Head of caudate nucleus (tissue), 42 donors: ENCODE data around the gene SLC25A26.

Experiments used
- DNase-seq, 42 donors: peaks; one replicate each; pipeline versions ENCODE4 v3.0.0 to v3.0.0-alpha.2; 2020 to 2021; ENCODE audit warnings: mixed read lengths in 7 of 42
- intact Hi-C: fragments of 100-400 bp; cut with DNase I; formaldehyde crosslinking; loops from one replicate; pipeline ENCODE4 v1.15.0; 2022

Gene SLC25A26

GRCh38 chr3:66400411-66401156 is 179.8 kb downstream of the SLC25A26 start:
- intact Hi-C loops: no loop called here
- peak in 6 of 42 donors; percentile 16 to 50 (median 37) for DNase-seq

- intact Hi-C loops: no loop called here
- DNase-seq: peak in 5 of 42 donors; percentile 10 to 63 (median 23)
Measured at GRCh38 chr3:66401157-66401550, 180.4 kb downstream of the SLC25A26 start.

DNA sequence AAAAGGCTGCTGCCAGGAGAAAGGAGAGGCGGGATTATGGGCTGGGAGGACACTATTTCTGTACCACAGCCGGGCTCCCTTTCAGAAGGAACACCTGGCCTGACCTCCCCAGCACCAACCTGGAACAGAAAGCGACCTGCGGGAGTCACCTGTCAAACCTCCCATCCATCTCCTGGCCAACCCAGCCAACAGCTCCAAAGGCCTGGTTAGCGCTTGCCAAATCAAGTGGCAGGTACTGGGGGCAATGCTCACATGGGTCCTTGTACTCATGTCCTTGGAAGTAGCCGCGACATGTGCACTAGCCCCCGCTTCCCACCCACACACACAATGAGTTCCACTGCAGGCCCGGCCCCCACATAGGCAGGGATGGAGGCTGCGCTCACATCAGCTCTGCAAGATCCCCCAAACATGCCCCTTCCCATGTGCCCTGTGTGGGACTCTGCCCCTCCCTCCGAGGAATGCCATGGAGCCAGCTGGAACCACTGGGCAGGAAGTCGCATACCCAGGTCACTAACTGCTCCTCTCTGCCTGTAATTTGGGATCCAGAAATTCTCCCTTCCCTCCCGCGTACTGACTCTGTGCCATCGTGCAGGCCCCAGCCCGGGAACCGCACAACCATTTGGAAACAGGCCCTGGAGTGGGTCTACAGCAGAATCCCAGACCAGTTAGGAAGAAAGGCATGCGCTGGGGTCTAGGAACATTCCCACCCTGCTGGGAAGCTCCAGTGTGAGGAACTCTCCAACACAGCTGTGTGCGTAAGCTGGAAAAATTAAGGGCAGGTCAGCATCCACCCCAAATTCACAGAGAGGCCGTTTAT is 181.1 kb downstream of the SLC25A26 start:
- DNase-seq: peak in 3 of 42 donors; percentile 12 to 39 (median 35)
- intact Hi-C loops: no loop called here

DNA sequence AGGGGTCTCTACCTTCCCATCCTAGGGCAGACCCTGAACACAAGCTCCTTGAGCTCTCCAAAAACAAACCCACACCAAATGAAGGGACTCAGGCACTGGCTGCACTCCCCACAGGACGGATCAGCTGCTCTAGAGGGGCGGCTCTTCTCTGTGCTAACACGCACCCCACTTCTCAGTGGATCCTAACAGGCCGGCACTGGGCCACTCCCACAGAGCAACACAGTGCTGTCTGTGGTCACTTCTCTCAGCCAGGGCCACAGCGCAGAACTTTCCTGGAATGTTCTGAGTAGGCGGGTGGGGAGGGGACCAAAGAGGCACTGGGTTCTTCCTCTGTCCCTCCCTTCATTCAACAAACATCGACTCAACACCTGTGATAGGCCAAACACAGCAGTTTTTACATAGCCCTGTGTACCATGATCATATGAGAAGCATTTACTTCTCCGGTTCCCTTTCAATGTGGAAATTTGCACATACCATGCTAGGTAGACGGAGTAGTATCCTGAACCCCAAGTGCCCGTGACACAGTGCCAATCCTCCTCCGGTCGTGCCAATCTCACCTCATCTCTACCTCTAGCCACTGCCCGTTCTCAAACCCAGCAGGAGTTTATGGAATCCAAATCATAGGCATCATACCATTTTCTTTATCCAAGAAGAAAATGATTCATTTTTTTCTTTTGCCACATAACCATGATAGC is 181.9 kb downstream of the SLC25A26 start:
- peak in 3 of 42 donors; percentile 17 to 43 (median 42) for DNase-seq
- intact Hi-C loops: no loop called here

DNA sequence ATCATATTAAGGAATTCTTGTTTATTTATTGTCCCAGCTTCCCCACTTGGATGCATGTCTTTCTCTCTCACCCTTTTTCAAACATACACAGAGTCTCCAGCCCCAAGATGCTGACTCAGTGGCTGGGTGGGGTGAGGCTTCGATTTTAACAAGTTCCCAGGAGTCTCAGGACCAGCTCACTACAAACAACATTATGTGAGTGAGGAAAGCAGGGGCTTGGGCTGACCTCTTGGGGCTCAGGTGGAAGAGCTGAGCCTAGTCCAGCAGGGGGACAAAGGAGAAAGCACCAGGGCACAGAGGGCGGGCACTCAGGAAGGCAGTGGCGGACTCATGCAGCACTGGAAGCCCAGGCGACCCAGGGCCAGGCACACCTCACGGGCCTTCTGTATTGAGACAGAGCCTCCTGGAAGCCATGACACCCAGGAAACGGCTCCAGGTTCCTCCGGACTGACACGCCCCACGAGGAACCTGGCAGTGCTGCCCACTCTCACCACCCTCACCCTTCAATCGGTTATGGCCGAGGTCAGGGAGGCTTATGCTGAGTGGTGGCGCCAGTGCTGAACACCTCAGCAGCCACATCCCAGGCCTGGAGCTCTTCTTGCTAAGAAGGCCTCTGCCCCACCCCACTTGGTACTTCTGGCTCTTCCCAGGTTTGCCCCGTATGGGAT is 182.7 kb downstream of the SLC25A26 start:
- intact Hi-C loops: no loop called here

DNA sequence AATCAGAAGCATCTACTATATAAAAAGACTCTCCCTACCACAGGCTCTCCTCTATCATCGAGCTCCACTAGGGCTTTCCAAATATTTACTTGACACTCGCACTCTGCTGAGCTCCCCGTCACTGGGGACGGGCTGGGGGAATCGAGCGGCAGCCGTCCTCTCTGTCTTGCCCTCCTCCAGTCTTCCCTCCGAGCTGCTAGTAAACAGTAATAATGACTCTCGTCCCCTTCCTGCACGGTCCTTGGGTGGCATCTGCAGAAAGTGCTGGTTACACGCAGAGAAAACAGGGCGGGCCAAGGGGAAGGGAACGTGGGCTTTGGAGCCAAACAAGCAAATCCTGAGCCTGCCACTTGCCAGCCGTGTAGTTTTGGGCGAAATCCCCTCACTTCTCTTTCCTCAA is 183.4 kb downstream of the SLC25A26 start:
- intact Hi-C loops: no loop called here
- DNase-seq: peak in 2 of 42 donors; percentile 11 to 35

More for the DNA sequence above, 182.7 kb downstream of the SLC25A26 start:
- DNase-seq: peak in 3 of 42 donors; percentile 3 to 39 (median 20)

GRCh38 chr3:66404903-66405700 is 184.3 kb downstream of the SLC25A26 start:
- peak in 3 of 42 donors; percentile 14 to 42 (median 36) for DNase-seq
- intact Hi-C loops: loop anchor here (5.0 kb wide), 2 partner anchors 77 to 412 kb away; no protein-coding TSS in a partner anchor

- intact Hi-C loops: loop anchor here (2.0 to 5.0 kb wide), 3 partner anchors 77 to 412 kb away; partner anchors contain the start of gene LRIG1
- peak in 39 of 42 donors; percentile 38 to 92 (median 73) for DNase-seq
Measured at GRCh38 chr3:66405701-66406091, 184.9 kb downstream of the SLC25A26 start.

- intact Hi-C loops: loop anchor here (2.0 to 5.0 kb wide), 3 partner anchors 76 to 411 kb away; partner anchors contain the start of gene LRIG1
- peak in 24 of 42 donors; percentile 10 to 77 (median 60) for DNase-seq
Measured at GRCh38 chr3:66406163-66406562, 185.4 kb downstream of the SLC25A26 start.

DNA sequence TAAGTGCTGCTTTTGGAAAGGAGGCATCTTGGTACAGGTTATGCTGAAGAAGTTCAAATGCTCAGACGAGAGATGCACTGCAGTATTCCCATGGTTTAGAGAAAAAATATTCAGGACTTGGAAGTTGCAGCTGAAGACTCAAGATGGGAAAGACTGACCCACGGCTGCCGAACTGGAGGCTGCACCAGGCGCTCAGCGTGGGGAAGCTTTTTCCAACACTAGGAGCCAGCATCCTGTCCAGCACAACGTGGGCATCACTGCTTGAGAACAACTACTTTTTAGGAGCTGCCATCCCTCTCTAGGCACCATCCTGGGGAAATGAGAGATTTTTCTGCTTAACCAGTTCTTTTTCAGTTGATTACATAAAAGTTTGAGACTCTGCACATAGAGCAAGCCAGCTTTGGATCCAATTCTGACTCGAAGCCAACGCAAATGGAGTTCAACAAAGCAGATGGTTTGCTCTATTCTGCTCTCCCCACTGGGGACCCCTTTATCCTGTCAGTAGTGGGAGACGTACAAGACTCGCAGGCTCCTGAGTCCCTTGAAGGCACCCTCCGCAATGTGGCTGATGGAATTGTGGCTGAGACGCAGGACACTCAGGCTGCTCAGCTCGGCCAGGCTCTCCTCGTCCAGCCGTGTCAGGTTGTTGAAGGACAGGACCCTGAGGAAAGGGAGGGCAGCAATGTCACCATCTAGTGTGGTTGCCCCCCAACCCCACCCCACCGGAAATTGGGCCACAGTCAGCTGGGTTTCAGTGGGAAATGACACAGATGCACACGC is 186.2 kb downstream of the SLC25A26 start:
- peak in 5 of 42 donors; percentile 17 to 48 (median 46) for DNase-seq
- intact Hi-C loops: loop anchor here (2.0 to 5.0 kb wide), 3 partner anchors 75 to 410 kb away; partner anchors contain the start of gene LRIG1

- intact Hi-C loops: loop anchor here (2.0 to 5.0 kb wide), 3 partner anchors 75 to 410 kb away; partner anchors contain the start of gene LRIG1
- peak in 41 of 42 donors; percentile 65 to 92 (median 80) for DNase-seq
Measured at GRCh38 chr3:66407611-66408218, 186.9 kb downstream of the SLC25A26 start.

- DNase-seq: peak in 5 of 42 donors; percentile 4 to 29 (median 19)
- intact Hi-C loops: loop anchor here (5.0 kb wide), 2 partner anchors 72 to 407 kb away; no protein-coding TSS in a partner anchor
Measured at GRCh38 chr3:66409771-66410754, 189.3 kb downstream of the SLC25A26 start.

DNA sequence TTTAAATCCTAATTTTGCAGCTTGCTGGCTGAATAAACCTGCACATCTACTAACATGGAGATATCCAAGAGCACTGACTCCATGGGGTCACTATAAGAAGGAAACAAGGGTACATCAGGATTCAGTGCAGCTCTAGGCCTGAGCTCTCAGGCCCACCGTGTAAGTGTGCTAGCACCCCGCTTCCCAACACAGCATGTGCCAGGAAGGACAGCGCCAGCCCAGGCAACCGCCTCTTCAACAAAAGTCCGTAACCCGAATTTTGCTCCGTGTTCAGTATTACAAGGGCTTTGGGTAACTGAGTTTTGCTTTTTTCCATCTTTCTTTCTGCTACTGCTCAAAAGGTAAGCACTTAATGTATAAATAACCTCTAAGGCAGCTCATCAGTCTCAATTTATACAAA is 190.2 kb downstream of the SLC25A26 start:
- intact Hi-C loops: no loop called here
- DNase-seq: peak in 5 of 42 donors; percentile 3 to 34 (median 22)

- DNase-seq: peak in 5 of 42 donors; percentile 5 to 33 (median 21)
- intact Hi-C loops: no loop called here
Measured at GRCh38 chr3:66411474-66411873, 190.7 kb downstream of the SLC25A26 start.
